Activated CD8-positive, alpha-beta memory T cell treated with anti-CD3 and anti-CD28 coated beads for 48 hours (primary cell): ENCODE data around the gene DAAM2.

Experiments
- DNase-seq, 3 experiments: peaks; one replicate each; pipeline ENCODE4 v3.0.0-alpha.2; 2020; ENCODE audit warnings: low read depth in 2 of 3, low spot score in 2 of 3

The DAAM2 gene

GRCh38 chr6:39929039-39929732 lies 137.0 kb downstream of the DAAM2 start:
- no peak for DNase-seq

- no peak for DNase-seq
Observed at GRCh38 chr6:39929733-39930461, 137.7 kb downstream of the DAAM2 start.

GRCh38 chr6:39930540-39930939 lies 138.4 kb downstream of the DAAM2 start:
- no peak for DNase-seq

- DNase-seq, result no peak
Observed at GRCh38 chr6:39931607-39932006, 139.4 kb downstream of the DAAM2 start.

- DNase-seq, result no peak
Observed at GRCh38 chr6:39932386-39932910, 140.3 kb downstream of the DAAM2 start.

GRCh38 chr6:39933669-39934130 lies 141.5 kb downstream of the DAAM2 start:
- no peak for DNase-seq

GRCh38 chr6:39934131-39934757 lies 142.1 kb downstream of the DAAM2 start, which contains the start of gene MOCS1:
TSS of gene MOCS1 (minus strand) at chr6:39934462. CDS start at chr6:39934417, 45 bp downstream.
- peak; percentile 13 to 15 (median 14) for DNase-seq

GRCh38 chr6:39935241-39935640 lies 143.1 kb downstream of the DAAM2 start:
- DNase-seq, result no peak

- no peak for DNase-seq
Observed at GRCh38 chr6:39936857-39937256, 144.7 kb downstream of the DAAM2 start.

GRCh38 chr6:39937686-39938333 lies 145.6 kb downstream of the DAAM2 start:
- DNase-seq, result no peak

GRCh38 chr6:39938773-39939654 lies 146.8 kb downstream of the DAAM2 start:
- no peak for DNase-seq

- DNase-seq, result no peak
Observed at GRCh38 chr6:39941138-39941537, 149.0 kb downstream of the DAAM2 start.

GRCh38 chr6:39941820-39942219 lies 149.6 kb downstream of the DAAM2 start:
- no peak for DNase-seq

GRCh38 chr6:39942903-39943580 lies 150.9 kb downstream of the DAAM2 start:
- no peak for DNase-seq

GRCh38 chr6:39945626-39946025 lies 153.4 kb downstream of the DAAM2 start:
- DNase-seq, result no peak

- DNase-seq, result no peak
Observed at GRCh38 chr6:39947611-39948068, 155.5 kb downstream of the DAAM2 start.

- DNase-seq, result no peak
Observed at GRCh38 chr6:39948199-39948791, 156.1 kb downstream of the DAAM2 start.

- DNase-seq, result no peak
Observed at GRCh38 chr6:39950125-39950720, 158.0 kb downstream of the DAAM2 start.

- DNase-seq, result no peak
Observed at GRCh38 chr6:39951191-39951590, 159.0 kb downstream of the DAAM2 start.
